Uterus (tissue), 4 donors: ENCODE data around the gene VAMP2. TPM values are rescaled to one million over a fixed set of nuclear protein-coding genes. Genes with fewer than 3 reads are reported as not detected.
A peak's percentile ranks its signal among the peaks of the same experiment; 100 is the strongest.

Experiments
- DNase-seq, 2 donors: peaks; one replicate each; pipeline ENCODE4 v3.0.0-alpha.2; 2019 to 2020
- H3K27ac ChIP-seq, 2 donors: fragments of 200-600 bp; sonication (generic); 1 replicate in 1 of 2; 2 replicates in 1 of 2; pipeline ENCODE4 v1.5.1; 2016 to 2018
- H3K27me3 ChIP-seq, 2 donors: fragments of 200-600 bp; sonication (generic); one replicate each; pipeline ENCODE4 v1.5.1; 2018 to 2019; ENCODE audit warnings: control low read depth in 1 of 2
- H3K36me3 ChIP-seq, 2 donors: fragments of 200-600 bp; sonication (generic); one replicate each; pipeline ENCODE4 v1.5.1; 2019; ENCODE audit warnings: control low read depth in 1 of 2
- H3K4me1 ChIP-seq, 2 donors: fragments of 200-600 bp; sonication (generic); one replicate each; pipeline ENCODE4 v1.5.1; 2018 to 2019; ENCODE audit warnings: control low read depth in 1 of 2
- H3K4me3 ChIP-seq, 2 donors: fragments of 200-600 bp; sonication (generic); 1 replicate in 1 of 2; 2 replicates in 1 of 2; pipeline ENCODE4 v1.5.1; 2018 to 2019; ENCODE audit warnings: mild to moderate bottlenecking in 1 of 2
- H3K9me3 ChIP-seq, 2 donors: fragments of 200-600 bp; sonication (generic); one replicate each; pipeline ENCODE4 v1.5.1; 2019; ENCODE audit warnings: control low read depth in 1 of 2
- CTCF ChIP-seq, 4 experiments: fragments of 200-600 bp in 2 of 4; fragments of 450-650 bp in 2 of 4; sonication (generic) in 2 of 4; IDR thresholded peaks; one replicate each; pipeline ENCODE4 v1.5.1; 2016 to 2019; ENCODE audit warnings: antibody characterized with exemption in 4 of 4, mild to moderate bottlenecking in 2 of 4, moderate library complexity in 1 of 4
- POLR2A ChIP-seq, 2 donors: fragments of 450-650 bp; IDR thresholded peaks; one replicate each; pipeline ENCODE4 v1.6.1; 2016; ENCODE audit warnings: antibody characterized with exemption in 2 of 2, mild to moderate bottlenecking in 1 of 2, moderate library complexity in 1 of 2
- intact Hi-C: fragments of 100-400 bp; cut with DNase I; formaldehyde crosslinking; loops from one replicate; pipeline ENCODE4 v1.15.1; 2023; ENCODE audit warnings: low total_unique reads
- total RNA-seq, 4 donors: library from RNA; depleted of rRNA in 3 of 4; stranded (reverse); fragments of >200 nt in 3 of 4; gene quantifications; one replicate each; pipeline versions ENCODE4 v1.1.0 to v1.2.4, GENCODE V29; 2014 to 2023
- donor health status: DM: yes; HTN: yes; CAD: no.

VAMP2 gene
- total RNA-seq, 4 donors from 2014 or later, result 6.7 to 150 (median 14.1) TPM

DNA sequence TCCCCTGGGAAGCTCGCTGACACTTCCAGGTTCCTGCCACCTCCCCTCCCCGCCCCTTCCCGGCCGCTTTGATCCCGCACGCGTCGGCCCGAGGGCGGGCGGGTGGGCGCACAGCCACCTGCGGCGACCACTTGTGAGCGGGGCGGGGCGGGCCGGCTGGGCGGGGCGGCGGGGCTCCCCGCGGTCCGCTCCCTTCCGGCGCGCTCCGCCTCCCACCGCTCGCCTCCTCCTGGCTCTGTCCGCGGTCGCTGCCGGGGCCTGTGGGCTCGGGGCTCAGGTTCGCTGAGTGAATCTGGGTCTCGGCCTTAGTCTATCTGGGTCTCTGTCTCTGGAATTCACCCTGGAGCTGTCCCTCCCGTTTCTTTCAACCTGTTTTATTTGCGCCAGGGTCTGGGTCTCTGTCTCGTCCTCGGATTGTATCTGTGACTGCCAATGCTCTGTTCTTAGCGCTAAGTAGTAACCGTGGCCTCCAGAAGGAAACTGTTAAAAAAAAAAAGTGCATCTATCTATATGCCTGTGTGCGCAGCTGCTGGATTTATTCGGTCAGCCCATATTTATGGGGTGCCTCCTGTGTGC lies 36.2 kb downstream of the VAMP2 start:
- DNase-seq, result peak; percentile 46 to 56
- no peaks in the 10 kb centered on the region for H3K27me3 ChIP-seq
- H3K27ac ChIP-seq, result peak overlapping the region; percentile 85 to 90
- TF ChIP-seq POLR2A (IDR thresholded peaks at IDR 0.05), result no peak
- no peak for TF ChIP-seq CTCF (IDR thresholded peaks at IDR 0.05)
- no peaks in the 10 kb centered on the region for H3K36me3 ChIP-seq
- no peaks in the 10 kb centered on the region for H3K9me3 ChIP-seq
- H3K4me1 ChIP-seq, result peaks cover 0 to 26% of the 10 kb centered on the region in 2 donors
- intact Hi-C loops, result loop anchor here (10.0 kb wide), 1 partner anchor 58 kb away; no protein-coding TSS in a partner anchor
- peak overlapping the region; percentile 65 for H3K4me3 ChIP-seq

DNA sequence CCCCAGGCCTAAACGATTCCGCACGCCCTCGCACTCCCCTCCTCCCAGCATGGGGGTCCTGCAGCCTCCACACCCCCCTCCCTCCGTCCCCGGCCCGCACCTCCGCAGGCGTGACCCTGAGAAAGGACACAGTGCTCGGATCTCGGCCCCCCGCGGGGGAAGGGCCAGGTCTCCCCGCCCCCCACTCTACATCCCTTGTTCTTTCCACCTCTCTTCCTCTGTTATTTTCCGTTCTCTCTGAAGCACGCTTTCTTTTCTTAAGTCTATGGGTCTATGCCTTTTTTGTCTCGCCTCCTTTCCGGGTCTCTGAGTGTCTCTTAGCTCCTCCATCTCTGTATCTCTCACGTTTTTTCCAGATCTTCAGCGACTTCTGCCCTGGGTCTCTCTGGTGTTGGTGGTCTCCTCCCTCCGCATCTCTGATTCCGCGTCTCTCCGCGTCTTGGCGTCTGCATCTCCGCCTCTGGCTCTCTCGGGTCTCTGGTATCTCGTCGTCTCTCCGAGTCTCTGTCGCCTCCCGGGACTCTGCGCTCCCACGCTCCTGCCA lies 36.7 kb downstream of the VAMP2 start:
- no peaks in the 10 kb centered on the region for H3K9me3 ChIP-seq
- intact Hi-C loops, result loop anchor here (10.0 kb wide), 1 partner anchor 59 kb away; no protein-coding TSS in a partner anchor
- peak overlapping the region; percentile 65 for H3K4me3 ChIP-seq
- no peaks in the 10 kb centered on the region for H3K27me3 ChIP-seq
- no peaks in the 10 kb centered on the region for H3K36me3 ChIP-seq
- TF ChIP-seq POLR2A (IDR thresholded peaks at IDR 0.05), result no peak
- TF ChIP-seq CTCF (IDR thresholded peaks at IDR 0.05), result no peak
- peak in 1 of 2 donors; percentile 55 for DNase-seq
- peaks cover 0 to 31% of the 10 kb centered on the region in 2 donors for H3K4me1 ChIP-seq
- peak overlapping the region; percentile 85 to 90 for H3K27ac ChIP-seq

DNA sequence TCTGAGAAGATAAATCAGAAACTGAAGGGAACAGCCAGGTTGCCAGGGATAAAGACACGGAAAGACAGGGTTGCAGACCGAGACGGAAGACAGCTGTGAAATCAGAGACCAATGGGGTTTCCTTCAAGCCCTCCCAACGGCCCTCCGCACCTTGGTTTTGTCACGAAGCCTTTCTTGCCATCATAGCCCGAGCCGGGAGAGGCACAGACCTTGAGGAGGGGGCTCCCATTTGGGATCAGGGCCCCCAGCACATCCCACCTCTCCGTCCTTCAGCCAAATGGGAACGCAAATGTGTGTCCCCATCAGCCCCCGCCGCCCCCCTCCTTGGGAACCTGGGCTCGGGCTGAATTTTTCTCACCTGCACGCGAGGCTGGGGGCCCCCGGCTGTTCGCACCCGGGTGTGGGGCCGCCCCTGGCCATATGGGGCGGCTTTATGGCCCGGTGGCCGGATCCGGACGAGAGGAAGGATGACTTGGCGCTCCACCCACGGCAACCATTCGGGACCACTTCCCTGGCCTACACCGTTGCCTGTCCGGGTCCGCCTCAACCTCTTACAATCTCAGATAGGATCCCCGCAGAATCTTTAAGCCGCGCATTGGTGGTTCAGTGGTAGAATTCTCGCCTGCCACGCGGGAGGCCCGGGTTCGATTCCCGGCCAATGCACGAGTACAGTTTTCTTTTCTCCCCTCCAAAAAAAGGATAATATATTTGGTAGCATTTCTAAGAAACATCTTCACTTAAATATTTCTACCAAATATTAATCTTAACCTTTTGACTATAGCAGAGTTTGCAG lies 37.4 kb downstream of the VAMP2 start:
- H3K36me3 ChIP-seq, result no peaks in the 10 kb centered on the region
- peak overlapping the region; percentile 85 to 90 for H3K27ac ChIP-seq
- peak overlapping the region; percentile 65 for H3K4me3 ChIP-seq
- no peak for TF ChIP-seq POLR2A (IDR thresholded peaks at IDR 0.05)
- TF ChIP-seq CTCF (IDR thresholded peaks at IDR 0.05), result peak in 1 of 4 experiments; percentile 24
- H3K4me1 ChIP-seq, result peaks cover 0 to 37% of the 10 kb centered on the region in 2 donors
- H3K9me3 ChIP-seq, result no peaks in the 10 kb centered on the region
- no peaks in the 10 kb centered on the region for H3K27me3 ChIP-seq
- intact Hi-C loops, result loop anchor here (10.0 kb wide), 1 partner anchor 59 kb away; no protein-coding TSS in a partner anchor
- DNase-seq, result peak; percentile 88 to 90

DNA sequence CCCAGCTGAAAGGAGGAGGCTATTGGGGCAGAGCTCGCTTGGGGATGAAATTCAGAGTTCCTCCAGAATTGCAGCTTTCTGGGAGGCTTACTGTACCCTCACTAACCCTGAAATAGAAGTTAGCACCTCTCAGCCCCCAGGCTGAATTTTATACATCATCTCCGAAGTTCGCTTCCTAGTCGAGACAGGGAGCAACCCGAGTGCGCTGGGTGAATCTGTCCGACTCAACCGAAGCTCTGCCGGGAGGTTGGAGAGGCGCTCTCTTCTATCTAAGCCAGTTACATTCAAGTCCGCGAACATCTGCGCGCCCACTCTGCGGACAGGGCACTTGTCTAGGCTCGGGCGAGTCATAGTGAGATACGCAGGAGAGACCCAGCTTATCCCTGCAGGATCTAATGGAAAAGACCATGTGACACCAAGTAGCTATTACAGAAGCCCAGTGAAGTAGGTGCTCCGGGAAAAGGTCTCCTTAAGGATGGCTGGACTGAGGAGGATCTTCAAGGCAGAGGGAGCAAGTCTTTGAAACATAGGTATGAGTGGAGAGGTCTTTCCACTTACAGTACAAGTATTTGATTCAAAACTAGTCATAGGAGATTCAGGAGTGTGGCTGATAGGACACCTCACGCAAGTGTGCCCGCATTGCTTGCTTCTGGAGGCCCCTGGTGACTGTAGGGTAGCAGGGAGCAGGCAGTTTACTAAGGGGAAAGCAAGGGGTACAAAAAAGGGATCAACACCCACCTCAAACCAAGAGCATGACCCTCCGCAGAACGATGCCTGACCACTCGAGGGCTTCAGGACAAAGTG lies 38.2 kb downstream of the VAMP2 start:
- peaks cover 0 to 37% of the 10 kb centered on the region in 2 donors for H3K4me1 ChIP-seq
- peak overlapping the region; percentile 43 to 65 for H3K4me3 ChIP-seq
- H3K27me3 ChIP-seq, result no peaks in the 10 kb centered on the region
- peak overlapping the region in 1 of 2 donors; percentile 82 for H3K27ac ChIP-seq
- intact Hi-C loops, result loop anchor here (10.0 kb wide), 1 partner anchor 60 kb away; no protein-coding TSS in a partner anchor
- no peaks in the 10 kb centered on the region for H3K36me3 ChIP-seq
- no peak for TF ChIP-seq POLR2A (IDR thresholded peaks at IDR 0.05)
- TF ChIP-seq CTCF (IDR thresholded peaks at IDR 0.05), result no peak
- no peak for DNase-seq
- no peaks in the 10 kb centered on the region for H3K9me3 ChIP-seq
